ENCODE data around the gene PIEZO1. TPM values are rescaled to one million over a fixed set of nuclear protein-coding genes. Genes with fewer than 3 reads are reported as not detected.

PIEZO1 gene
- total and polyA plus RNA-seq, 10 donors: 145 to 385 (median 201) TPM

DNA sequence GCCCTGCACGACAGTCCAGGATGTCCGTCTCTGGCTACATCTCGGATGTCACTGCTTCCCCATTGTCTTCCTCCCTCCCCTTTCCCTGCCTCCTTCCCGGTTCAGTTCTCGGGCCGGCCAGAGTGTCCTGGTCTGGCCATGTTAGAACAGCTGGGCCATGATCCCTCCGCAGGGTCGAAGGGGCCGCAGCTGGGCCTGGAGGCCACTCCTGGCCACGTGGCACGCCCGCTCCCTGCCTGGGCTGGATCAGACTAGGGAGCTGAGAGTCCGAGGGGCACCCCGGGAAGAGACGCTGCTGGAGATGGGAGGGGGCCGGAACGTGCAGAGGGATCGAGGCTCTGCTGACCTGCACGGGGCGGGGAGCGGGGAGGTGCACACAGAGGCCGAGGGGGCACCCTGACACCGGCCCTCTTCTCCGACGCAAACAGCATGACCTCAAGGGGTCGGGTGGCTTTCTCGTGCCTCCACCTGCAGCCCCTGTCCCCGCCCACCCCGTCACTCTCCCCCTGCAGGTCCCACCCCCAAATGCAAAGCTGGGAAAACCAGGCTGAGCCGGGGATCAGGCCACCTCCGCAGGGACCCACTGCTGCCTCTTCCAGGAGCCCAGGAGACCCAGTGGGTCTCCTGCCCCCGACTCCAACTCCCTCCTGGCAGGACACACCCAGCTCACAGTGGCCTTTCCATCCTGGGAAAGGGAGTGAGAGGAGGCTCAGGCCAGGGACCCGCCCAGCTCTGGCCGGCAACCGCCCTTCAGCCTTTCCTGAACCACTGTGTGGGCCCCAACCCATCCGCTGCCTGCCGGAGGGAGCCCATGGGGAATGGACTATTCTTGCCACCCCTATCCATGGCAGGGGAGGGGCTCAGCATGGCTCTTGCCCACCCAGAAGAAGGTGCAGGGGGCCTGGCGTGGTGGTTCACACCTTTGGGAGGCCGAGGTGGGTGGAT is 40.2 kb downstream of the PIEZO1 start:
- H3K9me3 ChIP-seq: no peaks in the 10 kb centered on the region
- intact Hi-C loops (cut with DNase I; ENCODE audit: low total_unique reads): no loop called here
- H3K27ac ChIP-seq: peak overlapping the region in 6 of 8 donors; percentile 47 to 84 (median 70)
- H3K4me1 ChIP-seq: peaks cover 39 to 76% (median 60%) of the 10 kb centered on the region in 6 donors
- DNase-seq: peak; percentile 83
- H3K27me3 ChIP-seq (replicated peaks in 1 of 7): no peaks in the 10 kb centered on the region
- peak overlapping the region in 1 of 8 donors; percentile 5 for H3K4me3 ChIP-seq
- TF ChIP-seq POLR2A (IDR thresholded peaks at IDR 0.05): no peak
- peak in 1 of 3 donors; percentile 57 for TF ChIP-seq POLR2AphosphoS5 (IDR thresholded peaks at IDR 0.05)
- peaks cover 0 to 59% (median 20%) of the 10 kb centered on the region in 6 donors for H3K36me3 ChIP-seq
- WGBS, 5 donors: 68 to 75% (median 71%) methylated on average over 34 to 39 of the region's 39 CpGs

DNA sequence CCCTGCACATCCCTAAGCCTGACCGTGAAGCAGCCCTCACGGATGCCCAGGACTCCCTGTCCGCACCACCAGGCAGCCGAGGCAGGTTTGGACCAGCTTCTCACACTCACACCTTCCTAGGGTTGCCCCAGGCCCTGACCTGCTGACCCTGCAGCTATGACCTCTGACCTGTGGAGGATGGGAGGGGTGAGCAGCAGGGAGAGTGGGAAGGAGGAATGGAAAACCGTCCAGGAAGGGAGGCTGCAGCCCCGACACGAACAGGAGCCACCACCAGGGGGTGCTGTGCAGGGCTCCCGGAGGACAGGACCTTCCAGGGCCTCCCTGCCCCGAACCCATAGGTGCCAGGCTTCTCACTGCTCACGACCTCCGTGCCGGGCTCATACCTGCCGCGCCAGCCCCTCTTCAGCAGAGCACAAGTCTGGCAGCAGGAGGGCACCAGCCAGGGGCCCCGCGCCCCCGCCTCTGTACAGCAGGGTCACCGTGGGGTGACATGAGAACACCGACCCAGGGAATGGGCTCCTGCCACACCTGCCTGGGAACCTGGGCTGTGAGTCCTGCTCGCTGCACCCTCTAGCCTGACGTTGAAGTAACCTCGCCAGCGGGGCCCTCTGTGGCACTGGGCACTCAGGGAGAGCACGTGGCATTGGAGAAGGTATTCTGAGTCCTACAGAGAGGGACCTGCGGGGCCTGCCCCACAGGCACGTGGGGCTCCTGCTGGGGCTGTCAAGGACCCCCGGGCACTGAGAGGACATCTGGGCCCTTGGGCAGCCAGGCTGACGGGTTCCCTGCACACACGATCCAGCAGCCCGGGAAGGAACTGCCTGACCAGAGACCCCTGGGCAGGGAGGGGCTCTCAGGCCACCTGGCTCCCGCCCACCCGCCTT is 41.1 kb downstream of the PIEZO1 start:
- WGBS, 5 donors: 61 to 64% (median 62%) methylated on average over 30 to 32 of the region's 32 CpGs
- DNase-seq: peak; percentile 94
- peaks cover 0 to 60% (median 23%) of the 10 kb centered on the region in 6 donors for H3K36me3 ChIP-seq
- TF ChIP-seq POLR2A (IDR thresholded peaks at IDR 0.05) (no peak), POLR2AphosphoS5 (IDR thresholded peaks at IDR 0.05) (peak; percentile 24 to 57 (median 51))
- TF ChIP-seq, protein P1, sequence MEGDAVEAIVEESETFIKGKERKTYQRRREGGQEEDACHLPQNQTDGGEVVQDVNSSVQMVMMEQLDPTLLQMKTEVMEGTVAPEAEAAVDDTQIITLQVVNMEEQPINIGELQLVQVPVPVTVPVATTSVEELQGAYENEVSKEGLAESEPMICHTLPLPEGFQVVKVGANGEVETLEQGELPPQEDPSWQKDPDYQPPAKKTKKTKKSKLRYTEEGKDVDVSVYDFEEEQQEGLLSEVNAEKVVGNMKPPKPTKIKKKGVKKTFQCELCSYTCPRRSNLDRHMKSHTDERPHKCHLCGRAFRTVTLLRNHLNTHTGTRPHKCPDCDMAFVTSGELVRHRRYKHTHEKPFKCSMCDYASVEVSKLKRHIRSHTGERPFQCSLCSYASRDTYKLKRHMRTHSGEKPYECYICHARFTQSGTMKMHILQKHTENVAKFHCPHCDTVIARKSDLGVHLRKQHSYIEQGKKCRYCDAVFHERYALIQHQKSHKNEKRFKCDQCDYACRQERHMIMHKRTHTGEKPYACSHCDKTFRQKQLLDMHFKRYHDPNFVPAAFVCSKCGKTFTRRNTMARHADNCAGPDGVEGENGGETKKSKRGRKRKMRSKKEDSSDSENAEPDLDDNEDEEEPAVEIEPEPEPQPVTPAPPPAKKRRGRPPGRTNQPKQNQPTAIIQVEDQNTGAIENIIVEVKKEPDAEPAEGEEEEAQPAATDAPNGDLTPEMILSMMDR (IDR thresholded peaks at IDR 0.05 in 8 of 11, conservative IDR thresholded peaks at IDR 0.05 in 3 of 11): peak; percentile 71 to 95 (median 89)
- no peaks in the 10 kb centered on the region for H3K9me3 ChIP-seq
- H3K27me3 ChIP-seq (replicated peaks in 1 of 7): no peaks in the 10 kb centered on the region
- peak overlapping the region in 1 of 8 donors; percentile 5 for H3K4me3 ChIP-seq
- peaks cover 39 to 84% (median 64%) of the 10 kb centered on the region in 6 donors for H3K4me1 ChIP-seq
- intact Hi-C loops (cut with DNase I; ENCODE audit: low total_unique reads): no loop called here
- H3K27ac ChIP-seq: peak overlapping the region in 5 of 8 donors; percentile 33 to 84 (median 68)

DNA sequence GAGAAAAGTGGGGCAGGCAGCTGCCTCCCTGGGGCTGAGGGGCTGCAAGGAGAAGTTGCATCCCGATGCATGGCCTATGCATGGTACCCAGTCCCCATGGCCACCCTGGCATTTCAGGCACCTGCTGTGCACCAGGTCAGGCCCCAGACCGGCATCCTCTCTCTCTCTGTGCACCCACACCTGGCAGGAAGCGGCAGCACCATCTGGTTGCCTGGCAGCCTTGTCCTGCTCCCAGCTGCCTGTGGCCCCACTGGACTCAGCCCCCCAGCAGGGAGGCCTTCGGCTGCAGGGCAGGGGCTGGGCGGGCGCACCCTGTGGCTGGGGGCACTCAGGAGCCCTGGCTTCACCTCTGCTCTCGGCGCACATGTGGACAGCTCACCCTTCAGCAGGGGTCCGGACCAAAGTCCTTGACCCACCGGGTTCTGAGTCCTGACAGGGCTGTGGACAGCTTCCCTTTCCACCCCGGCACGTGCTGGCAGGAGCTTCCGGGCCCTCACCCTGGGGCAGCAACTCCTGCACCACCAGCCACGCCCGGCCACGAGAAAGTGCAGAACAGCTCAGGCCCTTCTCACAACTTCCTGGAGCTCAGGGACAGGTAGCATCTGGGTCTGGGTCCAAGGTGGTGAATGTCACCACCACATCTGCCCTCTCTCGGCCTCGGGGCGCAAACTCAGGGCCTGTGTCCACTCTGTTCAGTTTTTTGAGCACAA is 42.0 kb downstream of the PIEZO1 start:
- H3K9me3 ChIP-seq: no peaks in the 10 kb centered on the region
- no peak for DNase-seq
- 73 to 82% (median 77%) methylated on average over 13 to 19 of the region's 19 CpGs for WGBS, 5 donors
- TF ChIP-seq POLR2AphosphoS5 (IDR thresholded peaks at IDR 0.05): peak in 2 of 3 donors; percentile 31 to 54
- no peak for TF ChIP-seq POLR2A (IDR thresholded peaks at IDR 0.05)
- peaks cover 39 to 87% (median 70%) of the 10 kb centered on the region in 6 donors for H3K4me1 ChIP-seq
- H3K36me3 ChIP-seq: peaks cover 0 to 62% (median 25%) of the 10 kb centered on the region in 6 donors
- no peak overlapping the region for H3K4me3 ChIP-seq
- H3K27ac ChIP-seq: no peak overlapping the region
- intact Hi-C loops (cut with DNase I; ENCODE audit: low total_unique reads): no loop called here
- no peaks in the 10 kb centered on the region for H3K27me3 ChIP-seq (replicated peaks in 1 of 7)

- Histone ChIP-seq H3K27me3 (replicated peaks in 1 of 7) (no peaks in the 10 kb centered on the region), H3K36me3 (peaks cover 0 to 67% (median 31%) of the 10 kb centered on the region in 6 donors), H3K9me3 (no peaks in the 10 kb centered on the region), H3K4me3 (no peak overlapping the region), H3K27ac (no peak overlapping the region), H3K4me1 (peaks cover 39 to 85% (median 68%) of the 10 kb centered on the region in 6 donors)
- 89 to 95% (median 92%) methylated on average over 15 to 17 of the region's 17 CpGs for WGBS, 5 donors
- intact Hi-C loops (cut with DNase I; ENCODE audit: low total_unique reads): no loop called here
- DNase-seq: no peak
- TF ChIP-seq, protein P1 (IDR thresholded peaks at IDR 0.05 in 8 of 11, conservative IDR thresholded peaks at IDR 0.05 in 3 of 11): no peak
- TF ChIP-seq POLR2AphosphoS5 (IDR thresholded peaks at IDR 0.05) (no peak), POLR2A (IDR thresholded peaks at IDR 0.05) (no peak)
Observed at GRCh38 chr16:88741368-88741767, 43.7 kb downstream of the PIEZO1 start.
